Neuronal stem cell (in vitro differentiated cells): ENCODE data around the gene GRIK4.

ENCODE experiments used
- DNase-seq: peaks from one replicate; pipeline ENCODE4 v3.0.0-alpha.2; 2013; ENCODE audit warnings: low spot score
- H2AFZ ChIP-seq: one replicate; pipeline ENCODE4 v1.6.1; 2013; ENCODE audit warnings: mild to moderate bottlenecking, low read length, inconsistent platforms
- H2AK5ac ChIP-seq: 2 replicates; pipeline ENCODE4 v1.6.1; 2013; ENCODE audit warnings: low read depth, mild to moderate bottlenecking, inconsistent platforms, low read length, moderate library complexity, mixed read lengths
- H2BK120ac ChIP-seq: 2 replicates; pipeline ENCODE4 v1.6.1; 2013; ENCODE audit warnings: low read depth, mild to moderate bottlenecking, inconsistent platforms, low read length, moderate library complexity, mixed read lengths
- H2BK12ac ChIP-seq: one replicate; pipeline ENCODE4 v1.6.1; 2013; ENCODE audit warnings: low read length, inconsistent platforms
- H2BK15ac ChIP-seq: 2 replicates; pipeline ENCODE4 v1.6.1; 2013; ENCODE audit warnings: mild to moderate bottlenecking, low read length, inconsistent platforms, mixed read lengths
- H2BK5ac ChIP-seq: one replicate; pipeline ENCODE4 v1.6.1; 2013; ENCODE audit warnings: inconsistent platforms, mild to moderate bottlenecking, low read length, moderate library complexity
- H3K14ac ChIP-seq: one replicate; pipeline ENCODE4 v1.6.1; 2013; ENCODE audit warnings: low read length, inconsistent platforms
- H3K18ac ChIP-seq: 2 replicates; pipeline ENCODE4 v1.6.1; 2013; ENCODE audit warnings: low read length, inconsistent platforms
- H3K23ac ChIP-seq: 2 replicates; pipeline ENCODE4 v1.6.1; 2013; ENCODE audit warnings: low read depth, mild to moderate bottlenecking, mixed read lengths, low read length, inconsistent platforms; ENCODE audit not compliant: poor library complexity
- H3K27ac ChIP-seq: replicated peaks from 3 replicates; pipeline ENCODE4 v1.5.1; 2013; ENCODE audit warnings: low read length, inconsistent platforms
- H3K27me3 ChIP-seq, 3 experiments: 2 replicates each; pipeline ENCODE4 v1.6.1; 2013; ENCODE audit warnings: low read length in 3 of 3, mild to moderate bottlenecking in 2 of 3, inconsistent platforms in 1 of 3, low read depth in 1 of 3, mixed read lengths in 1 of 3, moderate library complexity in 1 of 3; ENCODE audit not compliant: control insufficient read depth in 3 of 3, insufficient read depth in 3 of 3
- H3K36me3 ChIP-seq, 2 donors: replicated peaks in 1 of 2; 2 replicates each; pipeline ENCODE4 v1.6.1; 2013; ENCODE audit warnings: low read length in 2 of 2; ENCODE audit not compliant: control insufficient read depth in 2 of 2, insufficient read depth in 2 of 2
- H3K4ac ChIP-seq: 2 replicates; pipeline ENCODE4 v1.6.1; 2013; ENCODE audit warnings: inconsistent platforms, mild to moderate bottlenecking, low read length, moderate library complexity
- H3K4me1 ChIP-seq, 2 donors: 1 replicate in 1 of 2; 2 replicates in 1 of 2; pipeline ENCODE4 v1.6.1; 2013; ENCODE audit warnings: low read length in 2 of 2, low read depth in 1 of 2; ENCODE audit not compliant: control insufficient read depth in 2 of 2, insufficient read depth in 1 of 2
- H3K4me2 ChIP-seq: one replicate; pipeline ENCODE4 v1.6.1; 2013; ENCODE audit warnings: mild to moderate bottlenecking, low read length, inconsistent platforms; ENCODE audit not compliant: insufficient read depth, poor library complexity, severe bottlenecking
- H3K4me3 ChIP-seq, 2 donors: 2 replicates each; pipeline ENCODE4 v1.5.1; 2013; ENCODE audit warnings: low read length in 2 of 2, mild to moderate bottlenecking in 2 of 2, inconsistent platforms in 1 of 2, moderate library complexity in 1 of 2
- H3K79me1 ChIP-seq: one replicate; pipeline ENCODE4 v1.6.1; 2013; ENCODE audit warnings: low read depth, mild to moderate bottlenecking, inconsistent platforms, low read length, moderate library complexity
- H3K9ac ChIP-seq: one replicate; pipeline ENCODE4 v1.6.1; 2013; ENCODE audit warnings: mild to moderate bottlenecking, low read depth, low read length, inconsistent platforms; ENCODE audit not compliant: poor library complexity
- H3K9me3 ChIP-seq, 2 donors: replicated peaks in 1 of 2; 2 replicates each; pipeline versions ENCODE3 to v1.6.1; 2013; ENCODE audit warnings: low read length in 2 of 2, mild to moderate bottlenecking in 2 of 2, inconsistent platforms in 1 of 2, low read depth in 1 of 2, mixed read lengths in 1 of 2, moderate library complexity in 1 of 2; ENCODE audit not compliant: control insufficient read depth in 2 of 2, insufficient read depth in 1 of 2
- H4K8ac ChIP-seq: one replicate; pipeline ENCODE4 v1.6.1; 2013; ENCODE audit warnings: low read depth, mild to moderate bottlenecking, inconsistent platforms, low read length, moderate library complexity
- H4K91ac ChIP-seq: one replicate; pipeline ENCODE4 v1.6.1; 2013; ENCODE audit warnings: low read length, low read depth, mild to moderate bottlenecking, inconsistent platforms; ENCODE audit not compliant: poor library complexity
- WGBS, 2 donors: extraction: QIAGEN DNeasy Blood & Tissue Kit; methylation state at CpG; one replicate each; pipeline ENCODE4 v1.1.7; 2013; ENCODE audit warnings: missing lambda C conversion rate in 2 of 2, mixed read lengths in 1 of 2; ENCODE audit not compliant: insufficient read length in 2 of 2, insufficient replicate concordance in 1 of 2; ENCODE audit errors: extremely low coverage in 2 of 2; 5-methylcytosine and 5-hydroxymethylcytosine counted together

GRIK4 gene

GRCh38 chr11:120518356-120518755 lies 6.8 kb downstream of the GRIK4 start:
- no peak overlapping the region for H2BK15ac ChIP-seq
- no peaks in the 10 kb centered on the region for H3K79me1 ChIP-seq
- no peak overlapping the region for H2AK5ac ChIP-seq
- no peak overlapping the region for H4K91ac ChIP-seq
- no peak overlapping the region for H3K23ac ChIP-seq
- H3K18ac ChIP-seq, result no peak overlapping the region
- DNase-seq, result no peak
- no peaks in the 10 kb centered on the region for H3K36me3 ChIP-seq
- H3K4me2 ChIP-seq, result no peak overlapping the region
- peaks cover 16 to 28% of the 10 kb centered on the region in 2 donors for H3K4me1 ChIP-seq
- H3K27ac ChIP-seq, result no peak overlapping the region
- no CpG with 5 or more reads among the region's 7 CpGs for WGBS, 2 donors
- H4K8ac ChIP-seq, result no peak overlapping the region
- H2BK12ac ChIP-seq, result no peak overlapping the region
- no peak overlapping the region for H3K4me3 ChIP-seq
- no peak overlapping the region for H2AFZ ChIP-seq
- no peak overlapping the region for H2BK120ac ChIP-seq
- no peaks in the 10 kb centered on the region for H3K9me3 ChIP-seq
- H2BK5ac ChIP-seq, result no peak overlapping the region
- peaks cover 0 to 20% (median 3%) of the 10 kb centered on the region in 3 experiments for H3K27me3 ChIP-seq
- no peak overlapping the region for H3K4ac ChIP-seq
- H3K14ac ChIP-seq, result no peak overlapping the region
- H3K9ac ChIP-seq, result no peak overlapping the region

- Histone ChIP-seq H3K14ac (no peak overlapping the region), H3K36me3 (no peaks in the 10 kb centered on the region), H2AFZ (no peak overlapping the region), H3K4me3 (no peak overlapping the region), H4K91ac (no peak overlapping the region), H3K4ac (no peak overlapping the region), H3K9me3 (no peaks in the 10 kb centered on the region), H3K79me1 (no peaks in the 10 kb centered on the region), H3K23ac (no peak overlapping the region), H2AK5ac (no peak overlapping the region), H3K18ac (no peak overlapping the region), H2BK120ac (no peak overlapping the region), H4K8ac (no peak overlapping the region), H3K4me2 (no peak overlapping the region), H3K27ac (no peak overlapping the region), H2BK5ac (no peak overlapping the region), H3K27me3 (peaks cover 0 to 14% (median 3%) of the 10 kb centered on the region in 3 experiments), H2BK15ac (no peak overlapping the region), H3K9ac (no peak overlapping the region), H2BK12ac (no peak overlapping the region), H3K4me1 (peaks cover 20 to 31% of the 10 kb centered on the region in 2 donors)
- WGBS, 2 donors, result no CpG with 5 or more reads among the region's 3 CpGs
- no peak for DNase-seq
These were observed 7.9 kb downstream of the GRIK4 start for GRCh38 chr11:120519474-120519873.

GRCh38 chr11:120520091-120520822 lies 8.7 kb downstream of the GRIK4 start:
- Histone ChIP-seq H3K9ac (no peak overlapping the region), H3K27me3 (peaks cover 0 to 6% (median 3%) of the 10 kb centered on the region in 3 experiments), H2BK120ac (no peak overlapping the region), H3K4me1 (peaks cover 20 to 31% of the 10 kb centered on the region in 2 donors), H3K4ac (no peak overlapping the region), H3K4me2 (no peak overlapping the region), H2AFZ (no peak overlapping the region), H4K91ac (no peak overlapping the region), H3K18ac (no peak overlapping the region), H3K23ac (no peak overlapping the region), H2AK5ac (no peak overlapping the region), H3K14ac (no peak overlapping the region), H2BK12ac (no peak overlapping the region), H4K8ac (no peak overlapping the region), H3K9me3 (no peaks in the 10 kb centered on the region), H3K4me3 (no peak overlapping the region), H3K36me3 (no peaks in the 10 kb centered on the region), H2BK15ac (no peak overlapping the region), H3K27ac (no peak overlapping the region), H3K79me1 (no peaks in the 10 kb centered on the region), H2BK5ac (no peak overlapping the region)
- no peak for DNase-seq
- WGBS, 2 donors, result no CpG with 5 or more reads among the region's 16 CpGs

DNA sequence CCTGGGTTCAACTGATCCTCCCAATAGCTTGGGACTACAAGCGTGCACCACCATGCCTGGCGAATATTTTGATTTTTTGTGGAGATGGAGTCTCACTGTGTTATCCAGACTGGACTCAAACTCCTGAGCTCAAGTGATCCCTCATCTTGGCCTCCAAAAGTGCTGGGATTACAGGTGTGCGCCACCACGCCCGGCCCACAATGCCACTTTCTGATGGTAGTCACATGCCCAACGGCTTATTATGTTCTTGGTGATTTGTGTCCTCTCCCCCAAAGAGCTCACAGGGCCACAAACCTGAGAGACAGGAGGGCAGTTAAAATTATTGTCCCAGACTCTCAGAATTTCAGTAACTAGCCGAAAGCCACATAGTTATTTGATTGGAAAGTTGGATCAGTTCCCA lies 9.6 kb downstream of the GRIK4 start:
- no peak for DNase-seq
- no peak overlapping the region for H4K91ac ChIP-seq

More for the DNA sequence above, 9.6 kb downstream of the GRIK4 start:
- Histone ChIP-seq H3K79me1 (no peaks in the 10 kb centered on the region), H3K9ac (no peak overlapping the region), H2BK120ac (no peak overlapping the region), H3K4me3 (no peak overlapping the region), H3K9me3 (no peaks in the 10 kb centered on the region), H2AFZ (no peak overlapping the region), H2BK5ac (no peak overlapping the region), H3K27me3 (peaks cover 0 to 3% (median 0%) of the 10 kb centered on the region in 3 experiments), H3K27ac (no peak overlapping the region), H4K8ac (no peak overlapping the region), H3K18ac (no peak overlapping the region), H2BK15ac (no peak overlapping the region), H3K4me1 (peaks cover 20 to 30% of the 10 kb centered on the region in 2 donors), H3K4ac (no peak overlapping the region), H3K14ac (no peak overlapping the region), H3K23ac (no peak overlapping the region), H3K4me2 (no peak overlapping the region), H2BK12ac (no peak overlapping the region), H3K36me3 (no peaks in the 10 kb centered on the region), H2AK5ac (no peak overlapping the region)
- no CpG with 5 or more reads among the region's 7 CpGs for WGBS, 2 donors
